Activated CD4-positive, alpha-beta T cell treated with anti-CD3 and anti-CD28 coated beads for 1 hour (primary cell): ENCODE data around the gene NPY4R2.
"Not testable (repeated sequence)": the region's sequence is repeated elsewhere in the genome, so short reads cannot be mapped to it uniquely, and the experiment has no call there.

Experiments used
- DNase-seq: peaks from one replicate; pipeline ENCODE4 v3.0.0-alpha.2; 2020

Gene NPY4R2

GRCh38 chr10:47933462-47933861 lies 15.0 kb downstream of the NPY4R2 start:
- not testable (repeated sequence) for DNase-seq

- not testable (repeated sequence) for DNase-seq
These were observed 18.3 kb downstream of the NPY4R2 start for GRCh38 chr10:47936772-47937228.

GRCh38 chr10:47937634-47938033 lies 19.2 kb downstream of the NPY4R2 start:
- not testable (repeated sequence) for DNase-seq

GRCh38 chr10:47940821-47941220 lies 22.4 kb downstream of the NPY4R2 start:
- DNase-seq = not testable (repeated sequence)

GRCh38 chr10:47941379-47941778 lies 22.9 kb downstream of the NPY4R2 start:
- DNase-seq = not testable (repeated sequence)

GRCh38 chr10:47942351-47943019 lies 24.0 kb downstream of the NPY4R2 start:
- DNase-seq = not testable (repeated sequence)

- DNase-seq = not testable (repeated sequence)
These were observed 24.9 kb downstream of the NPY4R2 start for GRCh38 chr10:47943328-47943727.

- not testable (repeated sequence) for DNase-seq
These were observed 29.0 kb downstream of the NPY4R2 start for GRCh38 chr10:47947424-47947823.

GRCh38 chr10:47957158-47957557 lies 38.7 kb downstream of the NPY4R2 start:
- not testable (repeated sequence) for DNase-seq

- DNase-seq = not testable (repeated sequence)
These were observed 41.2 kb downstream of the NPY4R2 start for GRCh38 chr10:47959677-47960076.

- DNase-seq = not testable (repeated sequence)
These were observed 42.2 kb downstream of the NPY4R2 start for GRCh38 chr10:47960699-47961098.

- DNase-seq = not testable (repeated sequence)
These were observed 44.3 kb downstream of the NPY4R2 start for GRCh38 chr10:47962785-47963184.

GRCh38 chr10:47964280-47965063 lies 46.0 kb downstream of the NPY4R2 start:
- DNase-seq = not testable (repeated sequence)

GRCh38 chr10:47968988-47969387 lies 50.5 kb downstream of the NPY4R2 start:
- DNase-seq = not testable (repeated sequence)

- DNase-seq = not testable (repeated sequence)
These were observed 51.6 kb downstream of the NPY4R2 start for GRCh38 chr10:47970047-47970446.

- not testable (repeated sequence) for DNase-seq
These were observed 53.1 kb downstream of the NPY4R2 start for GRCh38 chr10:47971598-47971997.

GRCh38 chr10:47972077-47972476 lies 53.6 kb downstream of the NPY4R2 start:
- not testable (repeated sequence) for DNase-seq
